ENCODE results near the gene BAHD1. TPM values are rescaled to one million over a fixed set of nuclear protein-coding genes. Genes with fewer than 3 reads are reported as not detected.

Gene BAHD1
- total RNA-seq, 1 donor from 2014 or later: 16.2 TPM

- ATAC-seq (ENCODE audit: poor library complexity) (peak; percentile 95), DNase-seq (peak; percentile 92)
- intact Hi-C loops (cut with DNase I): loop anchor here (10.0 kb wide), 1 partner anchor 83 kb away; the partner anchor contains the start of gene KNL1
Observed at GRCh38 chr15:40511472-40512133, 70.8 kb downstream of the BAHD1 start.

GRCh38 chr15:40512440-40512839 lies 71.7 kb downstream of the BAHD1 start:
- intact Hi-C loops (cut with DNase I): loop anchor here (10.0 kb wide), 1 partner anchor 82 kb away; the partner anchor contains the start of gene KNL1
- no peak for DNase-seq
- no peak for ATAC-seq (ENCODE audit: poor library complexity)

GRCh38 chr15:40513609-40514008 lies 72.9 kb downstream of the BAHD1 start:
- intact Hi-C loops (cut with DNase I): loop anchor here (10.0 kb wide), 1 partner anchor 81 kb away; the partner anchor contains the start of gene KNL1
- DNase-seq (no peak), ATAC-seq (ENCODE audit: poor library complexity) (no peak)

- ATAC-seq (ENCODE audit: poor library complexity) (no peak), DNase-seq (no peak)
- intact Hi-C loops (cut with DNase I): loop anchor here (10.0 kb wide), 1 partner anchor 78 kb away; the partner anchor contains the start of gene KNL1
Observed at GRCh38 chr15:40516322-40516721, 75.6 kb downstream of the BAHD1 start.

Other genes with a start within 250 kb of the BAHD1 start
- gene PAK6, start 201.9 kb upstream of the BAHD1 start, total RNA-seq: 9.7 TPM
- 0.65 TPM for gene ANKRD63, start 157.9 kb upstream of the BAHD1 start, total RNA-seq
- 7.7 TPM for gene PLCB2, start 133.0 kb upstream of the BAHD1 start, total RNA-seq
- 56.2 TPM for gene INAFM2, start 117.3 kb upstream of the BAHD1 start, total RNA-seq
- gene CCDC9B, start 100.0 kb upstream of the BAHD1 start, total RNA-seq: 155 TPM
- not detected for gene PHGR1, start 89.9 kb upstream of the BAHD1 start, total RNA-seq
- gene DISP2, start 82.7 kb upstream of the BAHD1 start, total RNA-seq: 5.9 TPM
- 7.9 TPM for gene KNSTRN, start 58.2 kb upstream of the BAHD1 start, total RNA-seq
- gene IVD, start 35.2 kb upstream of the BAHD1 start, total RNA-seq: 90.8 TPM
- gene CHST14, start 30.0 kb downstream of the BAHD1 start, total RNA-seq: 7.5 TPM
- gene CCDC32, start 124.1 kb downstream of the BAHD1 start, total RNA-seq: 16.5 TPM
- gene RPUSD2, start 128.3 kb downstream of the BAHD1 start, total RNA-seq: 10.1 TPM
- gene KNL1, start 153.3 kb downstream of the BAHD1 start, total RNA-seq: 0.51 TPM

Measured in Right ventricle myocardium superior (tissue), 1 donor.